CD4-positive, alpha-beta T cell treated with Interleukin-2 at 100 ng/mL for 4 hours (primary cell): Measurements from ENCODE around the gene ECE2.
A peak's percentile ranks its signal among the peaks of the same experiment; 100 is the strongest.
"Not testable (repeated sequence)": the region's sequence is repeated elsewhere in the genome, so short reads cannot be mapped to it uniquely, and the experiment has no call there.

Experiments
- DNase-seq: peaks from one replicate; pipeline ENCODE4 v3.0.0-alpha.2; 2020; ENCODE audit warnings: low spot score

Gene ECE2

DNA sequence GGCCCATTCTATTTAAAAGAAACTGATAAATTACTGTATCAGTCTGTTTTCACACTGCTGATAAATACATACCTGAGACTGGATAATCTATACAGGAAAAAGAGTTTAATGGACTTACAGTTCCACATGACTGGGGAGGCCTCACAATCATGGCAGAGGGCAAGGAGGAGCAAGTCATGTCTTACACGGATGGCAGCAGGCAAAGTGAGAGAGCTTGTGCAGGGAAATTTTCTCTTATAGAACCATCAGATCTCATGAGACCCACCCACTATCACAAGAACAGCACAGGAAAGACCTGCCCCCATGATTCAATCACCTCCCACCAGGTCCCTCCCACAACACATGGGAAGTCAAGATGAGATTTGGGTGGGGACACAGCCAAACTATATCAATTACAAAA lies 8.6 kb upstream of the ECE2 start:
- DNase-seq = not testable (repeated sequence)

DNA sequence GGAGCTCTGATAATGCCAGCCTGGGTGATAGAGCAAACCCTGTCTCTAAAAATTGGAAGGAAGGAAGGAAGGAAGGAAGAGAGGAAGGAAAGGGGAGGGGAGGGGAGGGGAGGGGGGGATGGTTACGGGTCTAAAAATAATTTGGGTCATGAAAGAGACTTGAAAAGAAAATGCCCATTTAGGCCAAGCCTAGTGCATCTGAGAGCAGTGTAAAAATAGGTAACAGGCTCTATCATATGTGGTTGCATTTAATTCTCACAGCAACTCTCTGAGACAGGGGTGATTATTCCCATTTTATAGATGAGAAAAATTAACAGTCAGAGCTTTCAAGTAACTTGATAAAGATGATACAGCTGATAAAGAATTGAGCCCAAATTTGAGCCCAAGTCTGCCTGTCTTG lies 3.6 kb upstream of the ECE2 start:
- no peak for DNase-seq

GRCh38 chr3:184275381-184275701 lies 481 bp upstream of the ECE2 start:
- DNase-seq = no peak

DNA sequence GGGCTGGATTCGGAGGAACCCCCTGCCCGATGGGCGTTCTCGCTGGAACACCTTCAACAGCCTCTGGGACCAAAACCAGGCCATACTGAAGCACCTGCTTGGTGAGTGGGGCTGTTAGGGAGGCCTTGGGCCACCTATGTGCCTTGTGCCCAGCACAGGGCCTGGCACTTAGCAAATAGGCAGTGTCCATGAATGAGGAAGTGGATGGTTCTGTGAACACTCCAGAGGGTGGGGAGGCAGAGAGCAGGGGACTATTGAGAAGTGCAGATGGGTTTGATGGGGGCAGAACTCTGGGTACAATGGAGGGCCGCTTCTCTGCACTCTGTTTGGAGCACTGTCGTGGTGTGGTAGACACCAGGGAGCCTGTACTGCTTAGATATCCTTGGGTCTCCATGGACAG lies 1.5 kb downstream of the ECE2 start:
- DNase-seq = no peak

- no peak for DNase-seq
Observed at GRCh38 chr3:184282941-184283340, 7.1 kb downstream of the ECE2 start.

DNA sequence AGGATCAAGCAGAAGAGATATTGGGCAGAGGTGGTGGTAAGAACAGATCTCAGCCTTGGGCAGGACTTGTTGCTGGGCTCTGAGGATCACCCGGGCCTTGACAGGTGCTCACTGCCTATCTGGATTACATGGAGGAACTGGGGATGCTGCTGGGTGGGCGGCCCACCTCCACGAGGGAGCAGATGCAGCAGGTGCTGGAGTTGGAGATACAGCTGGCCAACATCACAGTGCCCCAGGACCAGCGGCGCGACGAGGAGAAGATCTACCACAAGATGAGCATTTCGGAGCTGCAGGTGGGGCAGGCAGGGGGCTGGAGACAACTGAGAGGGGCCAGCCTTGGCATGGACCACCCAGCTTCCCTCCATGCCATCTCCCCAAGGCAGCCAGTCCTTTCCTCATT lies 7.9 kb downstream of the ECE2 start:
- no peak for DNase-seq

DNA sequence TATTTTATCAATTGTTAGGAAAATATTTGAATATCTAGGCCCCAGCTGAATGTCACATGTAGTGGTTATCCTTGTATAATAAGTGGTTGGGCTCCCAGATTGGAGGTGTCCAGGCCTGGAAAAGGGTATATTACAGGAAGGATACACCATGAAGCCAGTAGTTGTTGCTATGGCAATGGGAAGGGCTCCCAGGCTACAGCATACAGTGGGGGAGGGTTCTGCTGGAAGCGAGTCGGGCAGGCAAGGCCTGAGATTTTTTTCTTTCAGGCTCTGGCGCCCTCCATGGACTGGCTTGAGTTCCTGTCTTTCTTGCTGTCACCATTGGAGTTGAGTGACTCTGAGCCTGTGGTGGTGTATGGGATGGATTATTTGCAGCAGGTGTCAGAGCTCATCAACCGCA lies 8.9 kb downstream of the ECE2 start:
- peak; percentile 22 for DNase-seq

DNA sequence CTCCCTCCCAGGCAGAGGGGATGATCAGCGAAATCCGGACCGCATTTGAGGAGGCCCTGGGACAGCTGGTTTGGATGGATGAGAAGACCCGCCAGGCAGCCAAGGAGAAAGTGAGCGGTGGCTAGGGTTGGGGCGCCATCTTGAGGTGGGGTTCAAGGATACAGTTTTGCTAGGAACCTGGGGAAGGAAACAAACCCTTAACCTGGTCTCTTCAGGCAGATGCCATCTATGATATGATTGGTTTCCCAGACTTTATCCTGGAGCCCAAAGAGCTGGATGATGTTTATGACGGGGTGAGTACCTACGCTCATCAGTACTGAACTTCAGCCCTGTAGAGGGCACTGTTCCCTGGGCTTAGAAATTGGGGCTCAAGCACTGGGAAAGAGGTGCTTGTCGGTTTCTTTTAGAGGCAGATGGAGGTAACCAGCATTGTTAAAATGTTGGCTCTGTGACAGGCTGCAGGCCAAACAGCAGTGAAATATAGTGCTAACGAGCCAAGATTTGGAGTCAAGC lies 13.7 kb downstream of the ECE2 start:
- peak; percentile 58 for DNase-seq

DNA sequence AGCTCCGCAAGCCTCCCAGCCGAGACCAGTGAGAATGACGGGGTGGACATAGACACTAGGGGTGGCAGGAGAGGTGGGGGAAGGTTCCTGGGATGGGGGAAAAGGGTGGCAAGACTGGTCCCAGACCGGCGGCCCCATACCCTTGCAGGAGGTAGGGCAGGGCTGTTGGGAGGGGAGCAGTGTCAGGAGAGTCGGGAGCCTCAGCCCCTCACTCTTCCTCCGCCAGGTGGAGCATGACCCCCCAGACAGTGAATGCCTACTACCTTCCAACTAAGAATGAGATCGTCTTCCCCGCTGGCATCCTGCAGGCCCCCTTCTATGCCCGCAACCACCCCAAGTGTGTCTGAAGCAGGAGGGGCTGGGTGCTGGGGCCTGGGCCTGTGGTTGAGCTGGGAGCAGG lies 14.5 kb downstream of the ECE2 start:
- DNase-seq = no peak

- no peak for DNase-seq
Observed at GRCh38 chr3:184291044-184291737, 15.4 kb downstream of the ECE2 start.

DNA sequence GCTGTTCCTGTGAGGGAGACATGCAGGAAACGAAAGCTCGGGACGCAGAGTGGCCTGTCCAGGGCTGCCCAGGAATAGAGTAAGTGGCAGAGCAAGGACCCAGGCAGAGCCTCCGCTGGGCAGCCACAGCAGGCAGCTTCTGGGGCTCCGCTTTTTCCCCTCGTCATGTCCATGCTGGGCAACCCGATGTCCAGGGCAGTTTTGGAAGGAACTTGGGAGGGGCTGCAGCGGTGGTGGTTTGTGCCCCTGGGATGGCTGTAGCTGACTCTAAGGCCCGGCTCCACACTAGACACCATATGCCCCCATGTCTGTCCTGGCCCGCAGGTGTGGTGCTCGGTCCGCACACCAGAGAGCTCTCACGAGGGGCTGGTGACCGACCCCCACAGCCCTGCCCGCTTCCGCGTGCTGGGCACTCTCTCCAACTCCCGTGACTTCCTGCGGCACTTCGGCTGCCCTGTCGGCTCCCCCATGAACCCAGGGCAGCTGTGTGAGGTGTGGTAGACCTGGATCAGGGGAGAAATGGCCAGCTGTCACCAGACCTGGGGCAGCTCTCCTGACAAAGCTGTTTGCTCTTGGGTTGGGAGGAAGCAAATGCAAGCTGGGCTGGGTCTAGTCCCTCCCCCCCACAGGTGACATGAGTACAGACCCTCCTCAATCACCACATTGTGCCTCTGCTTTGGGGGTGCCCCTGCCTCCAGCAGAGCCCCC lies 16.1 kb downstream of the ECE2 start:
- no peak for DNase-seq

- no peak for DNase-seq
Observed at GRCh38 chr3:184295771-184296170, 19.9 kb downstream of the ECE2 start.

DNA sequence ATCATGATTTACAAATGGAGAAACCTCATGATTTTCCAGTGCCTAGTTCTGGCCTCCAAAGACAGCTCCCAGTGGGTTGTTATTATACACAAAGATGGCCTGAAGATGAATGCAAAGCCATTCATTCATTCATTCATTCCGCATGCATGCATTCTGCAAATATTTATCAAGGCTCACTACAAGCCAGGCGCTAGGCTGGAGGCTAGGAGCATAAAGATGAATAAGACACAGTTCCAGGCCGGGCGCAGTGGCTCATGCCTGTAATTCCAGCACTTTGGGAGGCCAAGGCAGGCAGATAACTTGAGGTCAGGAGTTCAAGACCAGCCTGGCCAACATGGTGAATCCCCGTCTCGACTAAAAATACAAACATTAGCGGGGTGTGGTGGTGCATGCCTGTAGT lies 20.8 kb downstream of the ECE2 start:
- no peak for DNase-seq

DNA sequence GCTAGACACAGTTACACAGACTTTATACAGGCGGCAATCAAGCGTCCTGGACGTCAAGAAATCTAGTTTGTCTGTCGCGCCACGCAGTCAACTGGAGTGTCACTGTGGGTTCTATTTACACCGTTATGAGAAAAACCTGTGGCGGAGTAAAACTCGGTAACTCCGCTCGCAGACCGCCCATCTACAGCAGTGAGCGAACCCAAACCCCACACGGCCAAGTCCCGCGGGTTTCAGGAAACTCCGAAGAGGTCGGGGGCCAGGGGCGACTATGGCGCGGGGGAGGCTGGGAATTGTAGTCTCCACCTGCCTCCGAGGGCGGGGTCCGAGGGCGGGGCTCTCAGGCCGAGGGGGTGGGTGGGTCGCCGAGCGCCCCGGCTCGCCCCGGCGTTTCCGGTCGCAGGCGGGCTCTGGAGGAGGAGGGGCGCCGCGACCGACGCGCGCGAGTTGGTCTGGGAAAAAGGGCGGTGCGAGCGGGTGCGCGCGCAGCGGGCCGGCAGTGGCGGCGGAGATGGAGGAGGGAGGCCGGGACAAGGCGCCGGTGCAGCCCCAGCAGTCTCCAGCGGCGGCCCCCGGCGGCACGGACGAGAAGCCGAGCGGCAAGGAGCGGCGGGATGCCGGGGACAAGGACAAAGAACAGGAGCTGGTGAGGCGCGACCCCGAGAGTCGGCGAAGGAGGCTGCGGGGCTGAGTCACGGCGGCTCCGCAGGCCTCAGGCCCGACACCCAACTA lies 23.1 kb downstream of the ECE2 start, which contains the start of gene PSMD2:
Gene PSMD2 (plus strand): TSS at position 483 of the 729 bp plus-strand sequence. CDS start 26 bp downstream, at position 509.
- peak; percentile 98 for DNase-seq

DNA sequence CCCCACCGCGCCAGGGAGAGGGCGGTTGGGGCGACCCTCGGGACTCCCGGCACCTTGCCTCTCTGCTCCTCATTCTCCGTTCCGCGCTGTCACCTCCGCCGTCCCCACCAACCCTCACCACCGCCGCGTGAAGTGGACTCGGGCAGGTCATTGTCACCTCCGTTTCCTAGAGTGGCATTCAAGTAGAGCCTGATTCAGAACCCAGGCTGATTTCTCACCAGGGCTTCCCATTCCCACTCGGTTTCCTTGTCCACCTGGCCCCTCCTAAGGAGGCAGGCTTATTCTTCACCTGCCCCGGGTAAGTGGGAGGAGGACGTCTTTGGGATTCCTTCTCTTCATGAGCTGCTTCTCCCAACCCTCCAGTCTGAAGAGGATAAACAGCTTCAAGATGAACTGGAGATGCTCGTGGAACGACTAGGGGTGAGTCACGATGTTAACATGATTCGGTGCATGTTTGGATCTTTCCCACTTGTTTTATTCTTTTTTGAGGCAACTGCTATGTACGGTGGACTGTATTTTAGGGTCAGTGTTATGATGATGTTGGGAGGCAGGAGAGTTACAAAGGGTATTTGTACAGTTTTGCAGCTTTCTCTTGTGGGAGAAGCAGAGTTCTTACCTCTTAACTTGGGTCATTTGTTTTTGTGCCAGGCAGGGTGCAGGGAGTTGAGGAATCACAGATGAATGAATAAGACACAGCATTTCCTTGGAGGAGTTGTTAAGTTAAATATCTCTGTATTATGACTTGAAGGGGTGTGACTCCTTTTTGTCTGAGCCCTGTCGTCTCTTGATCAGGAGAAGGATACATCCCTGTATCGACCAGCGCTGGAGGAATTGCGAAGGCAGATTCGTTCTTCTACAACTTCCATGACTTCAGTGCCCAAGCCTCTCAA lies 23.9 kb downstream of the ECE2 start:
- DNase-seq = no peak

- DNase-seq = no peak
Observed at GRCh38 chr3:184300378-184300720, 24.5 kb downstream of the ECE2 start.

GRCh38 chr3:184305577-184305976 lies 29.8 kb downstream of the ECE2 start:
- no peak for DNase-seq

- DNase-seq = no peak
Observed at GRCh38 chr3:184306341-184306972, 30.6 kb downstream of the ECE2 start.

- no peak for DNase-seq
Observed at GRCh38 chr3:184307915-184308314, 32.1 kb downstream of the ECE2 start.

DNA sequence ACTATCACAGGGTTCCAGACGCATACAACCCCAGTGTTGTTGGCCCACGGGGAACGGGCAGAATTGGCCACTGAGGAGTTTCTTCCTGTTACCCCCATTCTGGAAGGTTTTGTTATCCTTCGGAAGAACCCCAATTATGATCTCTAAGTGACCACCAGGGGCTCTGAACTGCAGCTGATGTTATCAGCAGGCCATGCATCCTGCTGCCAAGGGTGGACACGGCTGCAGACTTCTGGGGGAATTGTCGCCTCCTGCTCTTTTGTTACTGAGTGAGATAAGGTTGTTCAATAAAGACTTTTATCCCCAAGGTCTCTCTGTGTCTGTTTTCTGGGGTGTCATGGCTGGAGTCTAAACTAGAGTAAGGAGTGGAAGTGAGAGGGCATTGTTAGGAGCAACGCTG lies 32.9 kb downstream of the ECE2 start:
- DNase-seq = no peak

- no peak for DNase-seq
Observed at GRCh38 chr3:184311633-184312032, 35.8 kb downstream of the ECE2 start.

DNA sequence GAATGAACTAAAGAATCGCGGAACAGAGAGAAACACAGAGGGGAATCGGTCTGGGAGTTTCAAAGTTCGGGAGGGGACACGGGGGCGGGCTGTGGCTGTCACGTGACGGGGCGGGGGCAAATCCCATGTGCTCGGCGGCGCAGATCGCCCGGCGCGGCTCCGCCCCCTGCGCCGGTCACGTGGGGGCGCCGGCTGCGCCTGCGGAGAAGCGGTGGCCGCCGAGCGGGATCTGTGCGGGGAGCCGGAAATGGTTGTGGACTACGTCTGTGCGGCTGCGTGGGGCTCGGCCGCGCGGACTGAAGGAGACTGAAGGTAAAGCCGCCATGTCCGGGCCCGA lies 38.5 kb downstream of the ECE2 start, which contains the start of gene EIF4G1:
Gene EIF4G1 (plus strand): TSS at position 244 of the 337 bp plus-strand sequence. CDS start 1,191 bp downstream, outside the sequence.
- DNase-seq = peak; percentile 92
